GM12872 (cell line): ENCODE data around the gene TMEM145.

Experiments used
- TF ChIP-seq, protein P1 (sequence below): IDR thresholded peaks from 3 replicates; pipeline ENCODE4 v1.5.1; 2011; ENCODE audit warnings: low read depth, mild to moderate bottlenecking, low read length, moderate library complexity; ENCODE audit not compliant: insufficient read depth

Gene TMEM145

GRCh38 chr19:42297039-42297438, 16.1 kb upstream of the TMEM145 start:
- TF ChIP-seq, protein P1, sequence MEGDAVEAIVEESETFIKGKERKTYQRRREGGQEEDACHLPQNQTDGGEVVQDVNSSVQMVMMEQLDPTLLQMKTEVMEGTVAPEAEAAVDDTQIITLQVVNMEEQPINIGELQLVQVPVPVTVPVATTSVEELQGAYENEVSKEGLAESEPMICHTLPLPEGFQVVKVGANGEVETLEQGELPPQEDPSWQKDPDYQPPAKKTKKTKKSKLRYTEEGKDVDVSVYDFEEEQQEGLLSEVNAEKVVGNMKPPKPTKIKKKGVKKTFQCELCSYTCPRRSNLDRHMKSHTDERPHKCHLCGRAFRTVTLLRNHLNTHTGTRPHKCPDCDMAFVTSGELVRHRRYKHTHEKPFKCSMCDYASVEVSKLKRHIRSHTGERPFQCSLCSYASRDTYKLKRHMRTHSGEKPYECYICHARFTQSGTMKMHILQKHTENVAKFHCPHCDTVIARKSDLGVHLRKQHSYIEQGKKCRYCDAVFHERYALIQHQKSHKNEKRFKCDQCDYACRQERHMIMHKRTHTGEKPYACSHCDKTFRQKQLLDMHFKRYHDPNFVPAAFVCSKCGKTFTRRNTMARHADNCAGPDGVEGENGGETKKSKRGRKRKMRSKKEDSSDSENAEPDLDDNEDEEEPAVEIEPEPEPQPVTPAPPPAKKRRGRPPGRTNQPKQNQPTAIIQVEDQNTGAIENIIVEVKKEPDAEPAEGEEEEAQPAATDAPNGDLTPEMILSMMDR = no peak

- TF ChIP-seq, protein P1 = no peak
These were observed 11.4 kb upstream of the TMEM145 start, which contains the start of gene PRR19 for GRCh38 chr19:42301646-42302203. Gene PRR19 (plus strand): TSS chr19:42302132. CDS start chr19:42309585, 7,453 bp downstream.

GRCh38 chr19:42303101-42303464, 10.0 kb upstream of the TMEM145 start:
- TF ChIP-seq, protein P1 = no peak

DNA sequence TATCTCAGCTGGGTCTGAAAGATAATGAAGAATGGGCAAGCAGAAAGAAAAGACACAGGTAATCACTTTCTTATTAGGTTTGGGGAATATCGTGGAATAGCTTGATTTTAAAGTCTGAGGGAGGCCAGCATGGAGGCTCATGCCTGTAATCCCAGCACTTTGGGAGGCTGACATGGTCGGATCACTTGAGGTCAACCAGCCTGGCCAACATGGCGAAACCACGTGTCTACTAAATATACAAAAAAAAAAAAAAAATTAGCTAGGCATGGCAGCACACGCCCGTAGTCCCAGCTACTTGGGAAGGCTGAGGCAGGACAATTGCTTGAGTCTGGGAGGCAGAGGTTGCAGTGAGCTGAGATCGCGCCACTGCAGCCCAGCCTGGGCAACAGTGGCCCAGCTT, 9.2 kb upstream of the TMEM145 start:
- TF ChIP-seq, protein P1 = no peak

DNA sequence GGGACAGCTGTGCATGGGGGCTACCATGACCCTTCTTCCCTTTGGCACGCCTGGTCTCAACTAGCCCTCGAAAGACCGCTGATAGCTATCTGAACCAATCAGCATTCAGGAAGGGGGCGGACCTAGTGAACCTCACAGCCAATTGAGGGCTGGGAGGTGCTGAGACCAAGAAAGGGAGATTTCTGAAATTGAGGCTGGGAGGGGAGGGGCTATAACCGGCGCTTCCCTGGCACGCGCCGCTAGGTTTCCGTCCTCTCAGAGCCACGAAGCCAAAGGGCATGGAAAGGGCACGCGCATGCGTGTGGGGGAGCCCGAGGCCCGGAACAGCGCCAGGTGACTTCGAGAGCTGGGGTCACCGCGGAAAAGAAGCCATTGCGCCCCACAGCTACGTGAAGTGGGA, 6.5 kb upstream of the TMEM145 start:
- TF ChIP-seq, protein P1 = no peak

GRCh38 chr19:42309686-42310085, 3.4 kb upstream of the TMEM145 start:
- TF ChIP-seq, protein P1 = no peak

DNA sequence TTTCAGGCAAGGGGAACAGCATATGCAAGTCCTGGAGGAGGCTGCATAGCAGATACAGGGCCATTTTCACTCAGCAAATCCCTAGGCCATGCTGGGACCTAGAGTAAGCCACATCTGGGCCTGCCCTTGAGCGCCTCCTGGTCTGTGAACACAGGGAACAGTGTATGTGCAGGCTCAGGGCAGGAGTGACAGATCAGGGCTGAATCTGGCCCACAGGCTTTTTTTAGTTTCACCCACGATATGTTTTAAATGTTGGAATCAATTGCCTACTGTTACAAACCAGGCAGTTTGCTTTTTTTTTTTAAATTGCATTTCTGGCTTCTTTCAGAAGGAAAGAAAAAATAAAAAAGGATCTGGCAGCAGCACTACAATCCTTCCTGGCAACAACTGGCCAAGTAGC, 1.5 kb upstream of the TMEM145 start:
- TF ChIP-seq, protein P1 = peak; percentile 25; the same call in 1 of the 3 replicates
